CD14-positive monocyte (primary cell): ENCODE measurements around the gene SYNE1. TPM values are rescaled to one million over a fixed set of nuclear protein-coding genes. Genes with fewer than 3 reads are reported as not detected.
A peak's percentile ranks its signal among the peaks of the same experiment; 100 is the strongest.

Experiments used
- DNase-seq, 3 donors: peaks; one replicate each; pipeline ENCODE4 v3.0.0-alpha.2; 2011 to 2022
- H2AFZ ChIP-seq: 2 replicates; pipeline ENCODE4 v1.6.0; 2012; ENCODE audit warnings: mild to moderate bottlenecking, low read depth, low read length, inconsistent platforms; ENCODE audit not compliant: insufficient read depth, poor library complexity, severe bottlenecking
- H3K27ac ChIP-seq, 2 donors: 1 replicate in 1 of 2; 2 replicates in 1 of 2; pipeline ENCODE4 v1.5.1; 2012 to 2013; ENCODE audit warnings: low read length in 2 of 2, control low read depth in 1 of 2, inconsistent platforms in 1 of 2, low read depth in 1 of 2, mild to moderate bottlenecking in 1 of 2
- H3K27me3 ChIP-seq, 2 donors: one replicate each; pipeline versions ENCODE4 v1.6.0 to v1.6.1; 2011 to 2013; ENCODE audit warnings: low read length in 2 of 2; ENCODE audit not compliant: control insufficient read depth in 2 of 2, insufficient read depth in 2 of 2
- H3K36me3 ChIP-seq, 2 donors: replicated peaks in 1 of 2; 1 replicate in 1 of 2; 2 replicates in 1 of 2; pipeline versions ENCODE4 v1.5.1 to v1.6.1; 2012 to 2013; ENCODE audit warnings: low read length in 2 of 2, control low read depth in 1 of 2, inconsistent platforms in 1 of 2, mild to moderate bottlenecking in 1 of 2; ENCODE audit not compliant: insufficient read depth in 2 of 2, control insufficient read depth in 1 of 2
- H3K4me1 ChIP-seq, 2 donors: 1 replicate in 1 of 2; 2 replicates in 1 of 2; pipeline versions ENCODE4 v1.5.1 to v1.6.1; 2012 to 2013; ENCODE audit warnings: low read length in 2 of 2, control low read depth in 1 of 2, inconsistent platforms in 1 of 2, mild to moderate bottlenecking in 1 of 2, moderate library complexity in 1 of 2; ENCODE audit not compliant: insufficient read depth in 2 of 2, control insufficient read depth in 1 of 2
- H3K4me2 ChIP-seq: replicated peaks from 2 replicates; pipeline ENCODE3; 2012; ENCODE audit warnings: low read length, moderate library complexity, mild to moderate bottlenecking; ENCODE audit not compliant: poor library complexity, severe bottlenecking; ENCODE audit errors: extremely low read depth
- H3K4me3 ChIP-seq, 3 experiments: fragments of 200-600 bp in 1 of 3; sonication (generic) in 1 of 3; replicated peaks in 1 of 3; 1 replicate in 2 of 3; 2 replicates in 1 of 3; pipeline ENCODE4 v1.5.1; 2011 to 2013; ENCODE audit warnings: low read length in 3 of 3, mild to moderate bottlenecking in 3 of 3, control low read depth in 2 of 3, low read depth in 2 of 3, inconsistent platforms in 1 of 3, moderate library complexity in 1 of 3
- H3K79me2 ChIP-seq: 2 replicates; pipeline ENCODE4 v1.6.0; 2012; ENCODE audit warnings: mild to moderate bottlenecking, control low read depth, inconsistent platforms, low read length, moderate library complexity; ENCODE audit not compliant: insufficient read depth
- H3K9ac ChIP-seq: 2 replicates; pipeline ENCODE4 v1.6.0; 2017; ENCODE audit warnings: low read length, mild to moderate bottlenecking; ENCODE audit not compliant: insufficient read depth, poor library complexity, severe bottlenecking
- H3K9me3 ChIP-seq, 2 donors: replicated peaks in 1 of 2; 1 replicate in 1 of 2; 2 replicates in 1 of 2; pipeline versions ENCODE4 v1.5.1 to v1.6.1; 2012 to 2013; ENCODE audit warnings: low read length in 2 of 2, control low read depth in 1 of 2; ENCODE audit not compliant: control insufficient read depth in 1 of 2, insufficient read depth in 1 of 2
- H4K20me1 ChIP-seq: 2 replicates; pipeline ENCODE4 v1.6.0; 2012; ENCODE audit warnings: mild to moderate bottlenecking, low read length, control low read depth, moderate library complexity; ENCODE audit not compliant: insufficient read depth
- H3K27ac Mint-ChIP-seq, 7 donors: one replicate each; pipeline ENCODE4 v1.8.0; 2020; ENCODE audit warnings: mild to moderate bottlenecking in 7 of 7, mixed read lengths in 7 of 7, moderate library complexity in 6 of 7, inconsistent platforms in 2 of 7
- H3K27me3 Mint-ChIP-seq, 3 donors: one replicate each; pipeline ENCODE4 v1.8.0; 2021 to 2022; ENCODE audit warnings: low read depth in 3 of 3, mild to moderate bottlenecking in 3 of 3, mixed read lengths in 3 of 3, moderate library complexity in 3 of 3, inconsistent platforms in 1 of 3
- H3K36me3 Mint-ChIP-seq, 2 donors: one replicate each; pipeline ENCODE4 v1.8.0; 2020; ENCODE audit warnings: mixed read lengths in 2 of 2, inconsistent platforms in 1 of 2, mild to moderate bottlenecking in 1 of 2
- H3K4me1 Mint-ChIP-seq: one replicate; pipeline ENCODE4 v1.8.0; 2020; ENCODE audit warnings: mild to moderate bottlenecking, mixed read lengths
- H3K4me3 Mint-ChIP-seq, 2 donors: one replicate each; pipeline ENCODE4 v1.8.0; 2020; ENCODE audit warnings: mild to moderate bottlenecking in 2 of 2, mixed read lengths in 2 of 2, moderate library complexity in 1 of 2
- H3K9me3 Mint-ChIP-seq, 7 donors: one replicate each; pipeline ENCODE4 v1.8.0; 2020 to 2022; ENCODE audit warnings: mixed read lengths in 7 of 7, mild to moderate bottlenecking in 6 of 7, moderate library complexity in 6 of 7, inconsistent platforms in 2 of 7
- WGBS: methylation state at CpG from one replicate; pipeline ENCODE4 v1.1.5; 2013; ENCODE audit warnings: missing lambda C conversion rate; ENCODE audit not compliant: insufficient coverage; 5-methylcytosine and 5-hydroxymethylcytosine counted together
- intact Hi-C, 2 donors: fragments of 100-400 bp; cut with micrococcal nuclease; formaldehyde crosslinking; loops; one replicate each; pipeline versions ENCODE4 v1.15.0 to v1.15.1; 2023
- polyA plus RNA-seq, 3 donors: library from polyadenylated mRNA; depleted of rRNA in 1 of 3; unstranded in 2 of 3; stranded (reverse) in 1 of 3; fragments of 300-500 nt in 2 of 3; fragments of >200 nt in 1 of 3; fragmentation: Illumina TruSeq in 2 of 3; gene quantifications; 1 replicate in 2 of 3; 2 replicates in 1 of 3; pipeline ENCODE4 v1.2.3, GENCODE V29; 2012 to 2021
- TF ChIP-seq, protein P1 (sequence below): fragments of 200-600 bp; IDR thresholded peaks from one replicate; pipeline ENCODE4 v1.8.0; 2022; ENCODE audit warnings: antibody characterized with exemption, mild to moderate bottlenecking

The SYNE1 gene
- polyA plus RNA-seq, 3 donors: 3.7 to 24.5 (median 8.1) TPM

DNA sequence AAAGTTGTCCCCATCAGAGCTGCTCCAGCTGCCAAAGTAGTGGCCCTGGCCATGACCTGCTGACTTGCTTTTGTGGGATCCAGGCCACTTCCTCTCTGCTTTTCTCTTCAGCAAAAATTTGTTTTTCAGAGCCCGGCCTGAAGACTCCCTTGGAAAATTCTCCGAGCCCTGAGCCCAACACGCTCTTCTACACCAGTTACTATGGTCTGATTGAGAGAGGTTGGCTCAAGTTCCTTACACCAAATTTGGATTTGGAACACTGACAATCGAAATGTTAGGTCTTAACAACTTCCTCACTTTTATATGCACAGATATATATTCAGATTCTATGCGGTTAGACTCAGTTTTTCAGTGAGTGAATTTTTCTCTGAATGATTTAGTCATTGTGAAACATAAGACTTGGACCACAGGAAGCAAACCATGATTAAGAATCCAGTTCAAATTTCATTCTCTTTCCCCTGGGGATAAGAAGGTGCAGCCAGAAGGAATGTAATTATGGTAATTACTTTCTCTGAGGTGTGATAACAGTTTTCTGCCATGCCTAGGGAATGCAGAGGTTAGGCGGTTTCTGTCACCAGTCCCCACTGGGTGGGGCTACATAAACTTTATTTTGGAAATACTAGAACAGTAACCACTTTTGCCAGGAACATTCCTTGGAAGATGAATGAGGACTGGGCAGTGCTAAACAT, 365.2 kb downstream of the SYNE1 start:
- H3K27me3 Mint-ChIP-seq: no peaks in the 10 kb centered on the region
- Histone ChIP-seq H3K36me3 (peaks cover 15 to 81% of the 10 kb centered on the region in 2 donors), H3K4me2 (no peak overlapping the region), H3K79me2 (no peaks in the 10 kb centered on the region), H3K27ac (no peak overlapping the region), H3K27me3 (no peaks in the 10 kb centered on the region), H3K4me3 (no peak overlapping the region), H3K9ac (no peak overlapping the region), H4K20me1 (no peaks in the 10 kb centered on the region), H2AFZ (no peak overlapping the region), H3K9me3 (no peaks in the 10 kb centered on the region), H3K4me1 (peaks cover 2 to 8% of the 10 kb centered on the region in 2 donors)
- H3K36me3 Mint-ChIP-seq: peaks cover 50 to 67% of the 10 kb centered on the region in 2 donors
- intact Hi-C loops: no loop called here
- no peak overlapping the region for H3K4me3 Mint-ChIP-seq
- WGBS: no CpG with 5 or more reads among the region's 6 CpGs
- H3K9me3 Mint-ChIP-seq: no peaks in the 10 kb centered on the region
- no peak overlapping the region for H3K27ac Mint-ChIP-seq
- DNase-seq: no peak
- TF ChIP-seq, protein P1, sequence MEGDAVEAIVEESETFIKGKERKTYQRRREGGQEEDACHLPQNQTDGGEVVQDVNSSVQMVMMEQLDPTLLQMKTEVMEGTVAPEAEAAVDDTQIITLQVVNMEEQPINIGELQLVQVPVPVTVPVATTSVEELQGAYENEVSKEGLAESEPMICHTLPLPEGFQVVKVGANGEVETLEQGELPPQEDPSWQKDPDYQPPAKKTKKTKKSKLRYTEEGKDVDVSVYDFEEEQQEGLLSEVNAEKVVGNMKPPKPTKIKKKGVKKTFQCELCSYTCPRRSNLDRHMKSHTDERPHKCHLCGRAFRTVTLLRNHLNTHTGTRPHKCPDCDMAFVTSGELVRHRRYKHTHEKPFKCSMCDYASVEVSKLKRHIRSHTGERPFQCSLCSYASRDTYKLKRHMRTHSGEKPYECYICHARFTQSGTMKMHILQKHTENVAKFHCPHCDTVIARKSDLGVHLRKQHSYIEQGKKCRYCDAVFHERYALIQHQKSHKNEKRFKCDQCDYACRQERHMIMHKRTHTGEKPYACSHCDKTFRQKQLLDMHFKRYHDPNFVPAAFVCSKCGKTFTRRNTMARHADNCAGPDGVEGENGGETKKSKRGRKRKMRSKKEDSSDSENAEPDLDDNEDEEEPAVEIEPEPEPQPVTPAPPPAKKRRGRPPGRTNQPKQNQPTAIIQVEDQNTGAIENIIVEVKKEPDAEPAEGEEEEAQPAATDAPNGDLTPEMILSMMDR: no peak
- H3K4me1 Mint-ChIP-seq: peaks cover 8% of the 10 kb centered on the region

DNA sequence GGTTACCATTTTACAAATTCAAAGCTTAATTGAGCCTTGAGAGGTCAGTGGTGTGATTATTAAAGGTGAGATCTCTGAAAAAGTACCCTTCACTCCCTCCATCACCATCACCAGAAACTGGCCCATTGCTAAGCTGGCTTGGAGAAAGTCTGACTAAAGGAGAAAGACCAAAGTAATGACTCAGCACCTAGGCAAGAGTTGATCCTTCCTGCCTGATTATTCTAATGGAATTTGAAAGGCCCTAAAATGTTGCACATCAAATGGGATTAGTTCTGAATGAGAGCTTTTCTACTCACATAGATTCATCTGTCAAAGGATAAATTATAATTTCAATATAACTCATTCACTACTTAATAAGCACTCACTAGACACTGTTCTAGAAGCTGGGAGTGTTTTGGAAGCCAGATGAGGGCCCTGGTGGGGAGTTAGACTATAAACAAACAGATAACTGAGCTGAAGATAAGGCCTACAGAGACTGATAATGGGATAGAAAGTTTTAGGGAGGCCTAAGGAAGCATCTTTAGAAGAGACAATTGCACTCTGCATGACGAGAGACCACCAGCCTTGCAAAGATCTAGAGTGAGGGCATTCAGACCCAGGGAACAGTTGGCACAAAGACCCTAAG, 366.7 kb downstream of the SYNE1 start:
- no peak overlapping the region for H3K4me3 Mint-ChIP-seq
- 100% methylated on average over 1 of the region's 1 CpG for WGBS
- no peaks in the 10 kb centered on the region for H3K27me3 ChIP-seq
- H3K4me2 ChIP-seq: no peak overlapping the region
- H3K27ac Mint-ChIP-seq: peak overlapping the region in 4 of 7 donors; percentile 0 to 33 (median 22)
- H3K4me1 Mint-ChIP-seq: peaks cover 8% of the 10 kb centered on the region
- DNase-seq: no peak
- no peaks in the 10 kb centered on the region for H3K9me3 ChIP-seq
- H3K36me3 Mint-ChIP-seq: peaks cover 48 to 55% of the 10 kb centered on the region in 2 donors
- H3K4me3 ChIP-seq: no peak overlapping the region
- no peaks in the 10 kb centered on the region for H3K9me3 Mint-ChIP-seq
- H3K9ac ChIP-seq: no peak overlapping the region
- H3K4me1 ChIP-seq: peaks cover 2 to 8% of the 10 kb centered on the region in 2 donors
- TF ChIP-seq, protein P1: no peak
- no peaks in the 10 kb centered on the region for H4K20me1 ChIP-seq
- peaks cover 11 to 66% of the 10 kb centered on the region in 2 donors for H3K36me3 ChIP-seq
- no peak overlapping the region for H3K27ac ChIP-seq
- H2AFZ ChIP-seq: no peak overlapping the region
- intact Hi-C loops: no loop called here
- H3K79me2 ChIP-seq: no peaks in the 10 kb centered on the region
- no peaks in the 10 kb centered on the region for H3K27me3 Mint-ChIP-seq
